ENCODE data around the gene NATD1.

The NATD1 gene

GRCh38 chr17:21189361-21189760 lies 63.8 kb downstream of the NATD1 start:
- DNase-seq, result no peak
